ENCODE measurements around the gene LCNL1. TPM values are rescaled to one million over a fixed set of nuclear protein-coding genes. Genes with fewer than 3 reads are reported as not detected.

Gene LCNL1
- total RNA-seq, 1 donor from 2014 or later: 1.9 TPM

GRCh38 chr9:136977223-136977622 lies 5.6 kb upstream of the LCNL1 start, which contains the start of gene PTGDS:
PTGDS (plus strand) TSS chr9:136977504; CDS start chr9:136977579, 75 bp downstream.
- H3K36me3 ChIP-seq: no peaks in the 10 kb centered on the region
- peak within 1 kb of the TSS; percentile 66 for H3K27ac ChIP-seq
- intact Hi-C loops (cut with DNase I): no loop called here
- ATAC-seq (peak in 1 of 2 donors; percentile 20), DNase-seq (no peak)
- peak within 1 kb of the TSS; percentile 55 for H3K4me3 ChIP-seq
- no peaks in the 10 kb centered on the region for H3K27me3 ChIP-seq (ENCODE audit: low read depth)
- TF ChIP-seq CTCF (IDR thresholded peaks at IDR 0.05): no peak
- no peaks in the 10 kb centered on the region for H3K9me3 ChIP-seq
- peaks cover 51% of the 10 kb centered on the region for H3K4me1 ChIP-seq

GRCh38 chr9:136977649-136978072 lies 5.1 kb upstream of the LCNL1 start:
- peak overlapping the region; percentile 66 for H3K27ac ChIP-seq
- intact Hi-C loops (cut with DNase I): no loop called here
- no peak for TF ChIP-seq CTCF (IDR thresholded peaks at IDR 0.05)
- peak overlapping the region; percentile 55 for H3K4me3 ChIP-seq
- ATAC-seq (peak; percentile 0 to 12), DNase-seq (no peak)
- no peaks in the 10 kb centered on the region for H3K27me3 ChIP-seq (ENCODE audit: low read depth)
- H3K4me1 ChIP-seq: peaks cover 51% of the 10 kb centered on the region
- no peaks in the 10 kb centered on the region for H3K9me3 ChIP-seq
- H3K36me3 ChIP-seq: no peaks in the 10 kb centered on the region

GRCh38 chr9:136978073-136978864 lies 4.5 kb upstream of the LCNL1 start:
- no peak for TF ChIP-seq CTCF (IDR thresholded peaks at IDR 0.05)
- no peaks in the 10 kb centered on the region for H3K27me3 ChIP-seq (ENCODE audit: low read depth)
- peak overlapping the region; percentile 66 for H3K27ac ChIP-seq
- ATAC-seq (peak; percentile 59 to 68), DNase-seq (peak; percentile 81)
- H3K9me3 ChIP-seq: no peaks in the 10 kb centered on the region
- no peaks in the 10 kb centered on the region for H3K36me3 ChIP-seq
- H3K4me3 ChIP-seq: peak overlapping the region; percentile 55
- H3K4me1 ChIP-seq: peaks cover 56% of the 10 kb centered on the region
- intact Hi-C loops (cut with DNase I): no loop called here

- TF ChIP-seq CTCF (IDR thresholded peaks at IDR 0.05): no peak
- H3K36me3 ChIP-seq: no peaks in the 10 kb centered on the region
- intact Hi-C loops (cut with DNase I): no loop called here
- no peaks in the 10 kb centered on the region for H3K27me3 ChIP-seq (ENCODE audit: low read depth)
- no peaks in the 10 kb centered on the region for H3K9me3 ChIP-seq
- H3K4me3 ChIP-seq: no peak overlapping the region
- DNase-seq: no peak
- ATAC-seq: no peak
- H3K4me1 ChIP-seq: peaks cover 54% of the 10 kb centered on the region
- no peak overlapping the region for H3K27ac ChIP-seq
These were observed 3.8 kb upstream of the LCNL1 start for GRCh38 chr9:136978865-136979544.

GRCh38 chr9:136979769-136980587 lies 2.8 kb upstream of the LCNL1 start:
- H3K4me3 ChIP-seq: no peak overlapping the region
- no peak for TF ChIP-seq CTCF (IDR thresholded peaks at IDR 0.05)
- H3K4me1 ChIP-seq: peaks cover 46% of the 10 kb centered on the region
- no peaks in the 10 kb centered on the region for H3K36me3 ChIP-seq
- peak overlapping the region; percentile 77 for H3K27ac ChIP-seq
- no peaks in the 10 kb centered on the region for H3K9me3 ChIP-seq
- intact Hi-C loops (cut with DNase I): no loop called here
- no peak for DNase-seq
- H3K27me3 ChIP-seq (ENCODE audit: low read depth): peaks cover 9% of the 10 kb centered on the region
- ATAC-seq: no peak

All from lower lobe of right lung (tissue), 2 donors.